Right atrium auricular region (tissue), 2 donors: ENCODE results near the gene CDK5R1. TPM values are rescaled to one million over a fixed set of nuclear protein-coding genes. Genes with fewer than 3 reads are reported as not detected.
"Not testable (repeated sequence)": the region's sequence is repeated elsewhere in the genome, so short reads cannot be mapped to it uniquely, and the experiment has no call there.

ENCODE experiments used
- DNase-seq: peaks from one replicate; pipeline ENCODE4 v3.0.0-alpha.2; 2019; ENCODE audit warnings: low spot score
- H3K27ac ChIP-seq, 2 donors: fragments of 200-600 bp; sonication (generic); 1 replicate in 1 of 2; 2 replicates in 1 of 2; pipeline ENCODE4 v1.5.1; 2016 to 2019
- H3K27me3 ChIP-seq, 2 donors: fragments of 200-600 bp; sonication (generic); one replicate each; pipeline versions ENCODE4 v1.5.1 to v1.6.0; 2017 to 2019
- H3K36me3 ChIP-seq: fragments of 200-600 bp; sonication (generic); one replicate; pipeline ENCODE4 v1.5.1; 2016
- H3K4me1 ChIP-seq, 2 donors: fragments of 200-600 bp; sonication (generic); one replicate each; pipeline versions ENCODE4 v1.5.1 to v1.6.0; 2017 to 2019
- H3K4me3 ChIP-seq, 2 donors: fragments of 200-600 bp; sonication (generic); 1 replicate in 1 of 2; 2 replicates in 1 of 2; pipeline ENCODE4 v1.5.1; 2017 to 2019; ENCODE audit warnings: mild to moderate bottlenecking in 1 of 2, moderate library complexity in 1 of 2
- H3K9me3 ChIP-seq, 2 donors: fragments of 200-600 bp; sonication (generic); one replicate each; pipeline ENCODE4 v1.5.1; 2019
- total RNA-seq, 2 donors: library from RNA; depleted of rRNA; stranded (reverse); fragments of >200 nt; gene quantifications; one replicate each; pipeline ENCODE4 v1.1.0, GENCODE V29; 2016
- TF ChIP-seq, protein P1 (sequence below), 2 donors: fragments of 200-600 bp; sonication (generic); IDR thresholded peaks; one replicate each; pipeline ENCODE4 v1.5.1; 2019; ENCODE audit warnings: antibody characterized with exemption in 2 of 2

The CDK5R1 gene
- total RNA-seq, 2 donors from 2014 or later: 0.75 to 1.0 TPM

GRCh38 chr17:32445074-32445415 is 41.7 kb upstream of the CDK5R1 start:
- Histone ChIP-seq H3K27ac (peak overlapping the region; percentile 84 to 88), H3K27me3 (no peaks in the 10 kb centered on the region), H3K4me1 (peaks cover 0 to 20% of the 10 kb centered on the region in 2 donors), H3K36me3 (peaks cover 33% of the 10 kb centered on the region), H3K4me3 (peak overlapping the region; percentile 77 to 97), H3K9me3 (no peaks in the 10 kb centered on the region)
- DNase-seq: no peak
- TF ChIP-seq, protein P1, sequence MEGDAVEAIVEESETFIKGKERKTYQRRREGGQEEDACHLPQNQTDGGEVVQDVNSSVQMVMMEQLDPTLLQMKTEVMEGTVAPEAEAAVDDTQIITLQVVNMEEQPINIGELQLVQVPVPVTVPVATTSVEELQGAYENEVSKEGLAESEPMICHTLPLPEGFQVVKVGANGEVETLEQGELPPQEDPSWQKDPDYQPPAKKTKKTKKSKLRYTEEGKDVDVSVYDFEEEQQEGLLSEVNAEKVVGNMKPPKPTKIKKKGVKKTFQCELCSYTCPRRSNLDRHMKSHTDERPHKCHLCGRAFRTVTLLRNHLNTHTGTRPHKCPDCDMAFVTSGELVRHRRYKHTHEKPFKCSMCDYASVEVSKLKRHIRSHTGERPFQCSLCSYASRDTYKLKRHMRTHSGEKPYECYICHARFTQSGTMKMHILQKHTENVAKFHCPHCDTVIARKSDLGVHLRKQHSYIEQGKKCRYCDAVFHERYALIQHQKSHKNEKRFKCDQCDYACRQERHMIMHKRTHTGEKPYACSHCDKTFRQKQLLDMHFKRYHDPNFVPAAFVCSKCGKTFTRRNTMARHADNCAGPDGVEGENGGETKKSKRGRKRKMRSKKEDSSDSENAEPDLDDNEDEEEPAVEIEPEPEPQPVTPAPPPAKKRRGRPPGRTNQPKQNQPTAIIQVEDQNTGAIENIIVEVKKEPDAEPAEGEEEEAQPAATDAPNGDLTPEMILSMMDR (IDR thresholded peaks at IDR 0.05): no peak

DNA sequence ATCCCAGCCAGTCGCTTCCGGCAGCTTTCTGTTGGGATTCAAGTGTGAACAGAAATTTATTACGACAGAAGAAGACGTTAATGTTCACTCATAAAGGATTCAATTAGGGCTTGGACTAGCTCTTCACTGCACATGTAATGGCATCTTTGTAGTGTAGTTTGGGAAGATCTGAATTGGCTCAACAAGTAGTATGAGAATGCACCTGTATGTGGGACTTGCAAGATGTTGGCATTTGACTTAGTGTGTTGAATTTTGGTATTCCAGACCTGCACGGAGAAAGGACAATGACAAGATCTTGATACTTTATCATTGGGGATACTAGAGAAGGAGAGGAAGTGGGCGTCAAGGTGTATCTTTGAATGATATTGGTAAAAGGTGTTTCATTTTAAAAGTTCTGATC is 41.3 kb upstream of the CDK5R1 start:
- DNase-seq: no peak
- no peaks in the 10 kb centered on the region for H3K27me3 ChIP-seq
- H3K36me3 ChIP-seq: peaks cover 38% of the 10 kb centered on the region
- TF ChIP-seq, protein P1 (IDR thresholded peaks at IDR 0.05): no peak
- H3K4me1 ChIP-seq: peaks cover 0 to 20% of the 10 kb centered on the region in 2 donors
- peak overlapping the region; percentile 84 to 88 for H3K27ac ChIP-seq
- peak overlapping the region; percentile 77 to 97 for H3K4me3 ChIP-seq
- no peaks in the 10 kb centered on the region for H3K9me3 ChIP-seq

DNA sequence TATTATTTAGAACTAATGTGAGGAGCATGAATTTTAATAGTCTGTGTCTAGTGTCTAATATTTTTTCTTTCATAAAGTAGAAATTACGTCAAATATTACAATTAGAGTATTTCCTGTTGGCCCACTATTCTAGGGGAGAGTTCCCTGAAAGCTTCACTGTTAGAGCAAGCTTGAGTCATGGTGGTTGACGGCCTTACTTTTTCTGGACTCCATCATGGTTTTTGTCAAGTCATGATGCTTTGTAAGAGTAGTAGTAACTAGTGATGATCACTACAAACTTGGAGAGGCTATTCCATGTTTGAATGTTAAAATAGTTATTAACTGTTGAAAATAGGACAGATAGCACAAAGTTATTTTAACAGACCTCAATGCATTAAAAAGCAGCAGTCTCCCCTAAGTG is 40.8 kb upstream of the CDK5R1 start:
- Histone ChIP-seq H3K27ac (no peak overlapping the region), H3K27me3 (no peaks in the 10 kb centered on the region), H3K9me3 (no peaks in the 10 kb centered on the region), H3K36me3 (peaks cover 43% of the 10 kb centered on the region), H3K4me1 (peaks cover 0 to 20% of the 10 kb centered on the region in 2 donors), H3K4me3 (peak overlapping the region in 1 of 2 donors; percentile 77)
- TF ChIP-seq, protein P1 (IDR thresholded peaks at IDR 0.05): no peak
- no peak for DNase-seq

DNA sequence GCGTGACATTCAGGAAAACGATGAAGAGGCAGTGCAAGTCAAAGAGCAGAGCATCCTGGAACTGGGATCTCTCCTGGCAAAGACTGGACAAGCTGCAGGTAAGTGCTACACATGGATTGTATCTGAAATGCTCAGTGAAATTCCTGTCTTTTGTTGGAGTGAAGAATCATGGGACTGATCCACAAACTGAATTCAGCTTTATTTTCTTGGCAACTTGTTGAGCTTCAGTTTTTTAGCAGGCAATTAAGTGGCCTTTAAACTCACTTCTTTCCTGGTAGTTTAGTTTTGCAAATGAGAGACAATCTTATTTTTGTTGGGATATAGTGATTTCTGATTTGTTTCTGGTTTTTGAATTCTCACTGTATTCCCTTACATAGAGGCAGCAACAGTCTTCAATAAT is 39.8 kb upstream of the CDK5R1 start:
- Histone ChIP-seq H3K36me3 (peaks cover 53% of the 10 kb centered on the region), H3K27me3 (no peaks in the 10 kb centered on the region), H3K27ac (no peak overlapping the region), H3K4me3 (no peak overlapping the region), H3K9me3 (no peaks in the 10 kb centered on the region), H3K4me1 (peaks cover 0 to 20% of the 10 kb centered on the region in 2 donors)
- no peak for DNase-seq
- TF ChIP-seq, protein P1 (IDR thresholded peaks at IDR 0.05): no peak

DNA sequence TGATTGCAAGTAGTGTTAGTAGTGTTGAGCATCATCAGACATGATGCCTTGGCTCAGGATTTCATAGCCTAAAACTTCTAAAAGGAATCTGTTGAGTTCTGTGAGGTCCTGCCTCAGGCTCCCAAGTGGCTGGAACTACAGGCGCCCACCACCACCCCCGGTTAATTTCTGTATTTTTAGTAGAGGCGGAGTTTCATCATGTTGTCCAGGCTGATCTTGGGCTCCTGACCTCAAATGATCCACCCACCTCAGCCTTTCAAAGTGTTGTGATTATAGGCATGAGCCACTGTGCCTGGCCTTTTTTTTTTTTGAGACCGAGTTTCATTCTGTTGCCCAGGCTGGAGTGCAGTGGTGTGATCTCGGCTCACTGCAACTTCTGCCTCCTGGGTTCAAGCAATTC is 36.8 kb upstream of the CDK5R1 start:
- Histone ChIP-seq H3K27me3 (no peaks in the 10 kb centered on the region), H3K4me1 (peaks cover 0 to 13% of the 10 kb centered on the region in 2 donors), H3K9me3 (no peaks in the 10 kb centered on the region), H3K27ac (no peak overlapping the region), H3K36me3 (peaks cover 80% of the 10 kb centered on the region), H3K4me3 (no peak overlapping the region)
- DNase-seq: no peak
- TF ChIP-seq, protein P1 (IDR thresholded peaks at IDR 0.05): no peak

DNA sequence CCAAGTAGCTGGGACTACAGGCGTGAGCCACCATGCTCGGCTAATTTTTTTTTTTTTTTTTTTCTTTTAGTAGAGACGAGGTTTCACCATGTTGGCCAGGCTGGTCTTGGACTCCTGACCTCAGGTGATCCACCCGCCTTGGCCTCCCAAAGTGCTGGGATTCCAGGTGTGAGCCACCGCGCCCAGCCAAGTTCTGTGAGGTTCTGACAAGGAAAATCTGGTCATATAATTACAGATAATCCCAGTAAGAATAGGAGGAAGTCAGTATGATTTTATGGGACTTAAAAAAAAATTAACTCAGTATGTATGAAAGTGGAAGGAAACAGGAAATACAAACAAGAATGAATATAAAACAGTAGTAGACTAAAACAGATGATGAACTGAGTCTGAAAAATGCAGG is 36.4 kb upstream of the CDK5R1 start:
- not testable (repeated sequence) for H3K4me3 ChIP-seq, H3K27me3 ChIP-seq, H3K27ac ChIP-seq, H3K9me3 ChIP-seq, DNase-seq
- Histone ChIP-seq H3K4me1 (peaks cover 0 to 11% of the 10 kb centered on the region in 2 donors), H3K36me3 (peaks cover 84% of the 10 kb centered on the region)
